SH-SY5Y (cell line): ENCODE results near the gene ZMIZ1.

Source experiments
- GATA2 ChIP-seq: IDR thresholded peaks from 2 replicates; pipeline ENCODE4 v1.6.1; 2011; ENCODE audit warnings: mild to moderate bottlenecking, low read depth, low read length
- GATA3 ChIP-seq: IDR thresholded peaks from 2 replicates; pipeline ENCODE4 v1.6.1; 2011; ENCODE audit warnings: low read depth, mild to moderate bottlenecking, low read length, moderate library complexity

- TF ChIP-seq GATA2 = no peak
- no peak for TF ChIP-seq GATA3
These were observed 737 bp downstream of the ZMIZ1 start for GRCh38 chr10:79069325-79070080.
